Uterus (tissue), 2 donors: ENCODE measurements around the gene PPM1N.

ENCODE experiments used
- CTCF ChIP-seq, 4 experiments: fragments of 200-600 bp in 2 of 4; fragments of 450-650 bp in 2 of 4; sonication (generic) in 2 of 4; IDR thresholded peaks; one replicate each; pipeline ENCODE4 v1.5.1; 2016 to 2019; ENCODE audit warnings: antibody characterized with exemption in 4 of 4, mild to moderate bottlenecking in 2 of 4, moderate library complexity in 1 of 4
- POLR2A ChIP-seq, 2 donors: fragments of 450-650 bp; IDR thresholded peaks; one replicate each; pipeline ENCODE4 v1.6.1; 2016; ENCODE audit warnings: antibody characterized with exemption in 2 of 2, mild to moderate bottlenecking in 1 of 2, moderate library complexity in 1 of 2

GRCh38 chr19:45475537-45476291, 22.5 kb upstream of the PPM1N start:
- no peak for TF ChIP-seq CTCF (IDR thresholded peaks at IDR 0.05)
- TF ChIP-seq POLR2A (IDR thresholded peaks at IDR 0.05): no peak
